ENCODE measurements around the gene RPS17. TPM values are rescaled to one million over a fixed set of nuclear protein-coding genes. Genes with fewer than 3 reads are reported as not detected.

RPS17 gene
- polyA plus RNA-seq, 1 donor (not counting 4 experiments of a cell fraction or from before 2014, with no cell fraction given) = 4,320 TPM

GRCh38 chr15:82538961-82539690 is 1.1 kb downstream of the RPS17 start:
- DNase-seq (ENCODE audit: low read depth, low spot score) (no peak), FAIRE-seq (no peak)
- Histone ChIP-seq H3K4me2 (ENCODE audit: control insufficient read depth, extremely low read depth, insufficient read depth, low read depth, low read length) (peak overlapping the region; percentile 84), H3K4me1 (ENCODE audit: control insufficient read depth, extremely low read depth, insufficient read depth, low read length) (peaks cover 22% of the 10 kb centered on the region), H3K9ac (ENCODE audit: control insufficient read depth, extremely low read depth, insufficient read depth, low read length) (peak overlapping the region; percentile 98), H3K79me2 (ENCODE audit: control insufficient read depth, insufficient read depth, low read length) (peaks cover 41% of the 10 kb centered on the region), H3K27ac (ENCODE audit: control insufficient read depth, insufficient read depth, low read length) (peak overlapping the region; percentile 86), H3K9me1 (ENCODE audit: control insufficient read depth, extremely low read depth, insufficient read depth, low read length) (no peaks in the 10 kb centered on the region), H3K4me3 (ENCODE audit: control insufficient read depth in 2 of 3, extremely low read depth in 1 of 3, insufficient read depth in 2 of 3, low read depth in 1 of 3, low read length in 3 of 3) (peak overlapping the region; percentile 93 to 99 (median 94)), H2AFZ (ENCODE audit: control insufficient read depth, low read length) (no peak overlapping the region), H3K9me3 (ENCODE audit: control insufficient read depth, low read depth, low read length) (no peaks in the 10 kb centered on the region), H3K27me3 (ENCODE audit: control insufficient read depth, extremely low read depth, insufficient read depth, low read length) (no peaks in the 10 kb centered on the region), H4K20me1 (ENCODE audit: control insufficient read depth, extremely low read depth, insufficient read depth, low read length) (peaks cover 26% of the 10 kb centered on the region), H3K36me3 (ENCODE audit: control insufficient read depth in 2 of 2, extremely low read depth in 1 of 2, insufficient read depth in 2 of 2, low read length in 2 of 2) (peaks cover 34 to 38% of the 10 kb centered on the region in 2 experiments)
- dilution Hi-C loops (cut with MboI; ENCODE audit: extremely low pct_ligation_motif_present, low sequenced_read_pairs) = no loop called here
- no peak for TF ChIP-seq CTCF (optimal IDR thresholded peaks at IDR 0.05 in 1 of 3, IDR thresholded peaks at IDR 0.05 in 1 of 3, conservative IDR thresholded peaks at IDR 0.05 in 1 of 3; ENCODE audit: extremely low read depth in 1 of 3, insufficient read depth in 2 of 3, low read length in 3 of 3)
- TF ChIP-seq EZH2 (IDR thresholded peaks at IDR 0.05; ENCODE audit: low read length) = no peak

GRCh38 chr15:82537351-82537908 is 2.8 kb downstream of the RPS17 start:
- H3K4me2 ChIP-seq (ENCODE audit: control insufficient read depth, extremely low read depth, insufficient read depth, low read depth, low read length) = peak overlapping the region; percentile 84
- H3K36me3 ChIP-seq (ENCODE audit: control insufficient read depth in 2 of 2, extremely low read depth in 1 of 2, insufficient read depth in 2 of 2, low read length in 2 of 2) = peaks cover 34 to 38% of the 10 kb centered on the region in 2 experiments
- no peak overlapping the region for H3K9ac ChIP-seq (ENCODE audit: control insufficient read depth, extremely low read depth, insufficient read depth, low read length)
- H3K4me1 ChIP-seq (ENCODE audit: control insufficient read depth, extremely low read depth, insufficient read depth, low read length) = peaks cover 26% of the 10 kb centered on the region
- peaks cover 41% of the 10 kb centered on the region for H3K79me2 ChIP-seq (ENCODE audit: control insufficient read depth, insufficient read depth, low read length)
- no peak for FAIRE-seq
- no peak overlapping the region for H2AFZ ChIP-seq (ENCODE audit: control insufficient read depth, low read length)
- no peaks in the 10 kb centered on the region for H3K9me1 ChIP-seq (ENCODE audit: control insufficient read depth, extremely low read depth, insufficient read depth, low read length)
- DNase-seq (ENCODE audit: low read depth, low spot score) = no peak
- H3K27ac ChIP-seq (ENCODE audit: control insufficient read depth, insufficient read depth, low read length) = no peak overlapping the region
- peak overlapping the region in 2 of 3 experiments; percentile 93 to 99 for H3K4me3 ChIP-seq (ENCODE audit: control insufficient read depth in 2 of 3, extremely low read depth in 1 of 3, insufficient read depth in 2 of 3, low read depth in 1 of 3, low read length in 3 of 3)
- dilution Hi-C loops (cut with MboI; ENCODE audit: extremely low pct_ligation_motif_present, low sequenced_read_pairs) = no loop called here
- TF ChIP-seq EZH2 (IDR thresholded peaks at IDR 0.05; ENCODE audit: low read length) (no peak), CTCF (optimal IDR thresholded peaks at IDR 0.05 in 1 of 3, IDR thresholded peaks at IDR 0.05 in 1 of 3, conservative IDR thresholded peaks at IDR 0.05 in 1 of 3; ENCODE audit: extremely low read depth in 1 of 3, insufficient read depth in 2 of 3, low read length in 3 of 3) (no peak)
- peaks cover 30% of the 10 kb centered on the region for H4K20me1 ChIP-seq (ENCODE audit: control insufficient read depth, extremely low read depth, insufficient read depth, low read length)
- no peaks in the 10 kb centered on the region for H3K9me3 ChIP-seq (ENCODE audit: control insufficient read depth, low read depth, low read length)
- no peaks in the 10 kb centered on the region for H3K27me3 ChIP-seq (ENCODE audit: control insufficient read depth, extremely low read depth, insufficient read depth, low read length)
